ENCODE results near the gene ITFG1.

- TF ChIP-seq ARNT (IDR thresholded peaks at IDR 0.05) (no peak), MXI1 (IDR thresholded peaks at IDR 0.05; ENCODE audit: low read depth, low read length) (no peak), CEBPZ (IDR thresholded peaks at IDR 0.05; ENCODE audit: borderline replicate concordance, low read depth, low read length) (no peak), SRSF1 (IDR thresholded peaks at IDR 0.05; ENCODE audit: low read depth, low read length) (no peak), ZNF274 (IDR thresholded peaks at IDR 0.05; ENCODE audit: borderline replicate concordance, low read depth, low read length) (no peak), MYC (IDR thresholded peaks at IDR 0.05; ENCODE audit: low read depth, low read length) (no peak), MYC (CRISPR knock-in tag; IDR thresholded peaks at IDR 0.05; ENCODE audit: borderline replicate concordance, low read depth) (no peak), RB1 (IDR thresholded peaks at IDR 0.05; ENCODE audit: low read depth) (no peak)
Observed at GRCh38 chr16:47446431-47446830, 14.4 kb downstream of the ITFG1 start.
